ENCODE measurements around the gene DDX3X.

DNA sequence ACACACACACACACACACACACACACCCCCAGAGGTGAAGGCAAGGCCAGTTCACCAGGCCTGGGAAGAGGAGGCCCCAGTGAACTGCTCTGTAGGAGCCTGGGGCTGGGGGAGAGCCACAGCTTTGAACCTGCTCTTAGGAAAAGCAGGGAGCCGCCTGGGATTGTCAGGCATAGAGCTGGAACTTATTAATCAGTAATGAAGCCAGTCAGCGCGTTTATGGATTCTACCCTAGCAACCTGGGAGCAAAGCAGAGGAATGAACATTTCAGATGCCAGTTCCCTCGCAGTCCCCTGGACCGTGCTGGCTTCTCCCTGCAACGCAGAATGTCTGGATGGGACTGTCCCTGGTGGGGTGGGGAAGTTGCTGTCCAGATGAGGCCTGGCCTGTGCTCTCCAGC lies 45.3 kb upstream of the DDX3X start:
- no peak for TF ChIP-seq EZH2phosphoT487 (IDR thresholded peaks at IDR 0.05; ENCODE audit: borderline replicate concordance)
- TF ChIP-seq, protein P1, sequence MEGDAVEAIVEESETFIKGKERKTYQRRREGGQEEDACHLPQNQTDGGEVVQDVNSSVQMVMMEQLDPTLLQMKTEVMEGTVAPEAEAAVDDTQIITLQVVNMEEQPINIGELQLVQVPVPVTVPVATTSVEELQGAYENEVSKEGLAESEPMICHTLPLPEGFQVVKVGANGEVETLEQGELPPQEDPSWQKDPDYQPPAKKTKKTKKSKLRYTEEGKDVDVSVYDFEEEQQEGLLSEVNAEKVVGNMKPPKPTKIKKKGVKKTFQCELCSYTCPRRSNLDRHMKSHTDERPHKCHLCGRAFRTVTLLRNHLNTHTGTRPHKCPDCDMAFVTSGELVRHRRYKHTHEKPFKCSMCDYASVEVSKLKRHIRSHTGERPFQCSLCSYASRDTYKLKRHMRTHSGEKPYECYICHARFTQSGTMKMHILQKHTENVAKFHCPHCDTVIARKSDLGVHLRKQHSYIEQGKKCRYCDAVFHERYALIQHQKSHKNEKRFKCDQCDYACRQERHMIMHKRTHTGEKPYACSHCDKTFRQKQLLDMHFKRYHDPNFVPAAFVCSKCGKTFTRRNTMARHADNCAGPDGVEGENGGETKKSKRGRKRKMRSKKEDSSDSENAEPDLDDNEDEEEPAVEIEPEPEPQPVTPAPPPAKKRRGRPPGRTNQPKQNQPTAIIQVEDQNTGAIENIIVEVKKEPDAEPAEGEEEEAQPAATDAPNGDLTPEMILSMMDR (conservative IDR thresholded peaks at IDR 0.05; ENCODE audit: low read length) = no peak
